Measurements from ENCODE around the gene HOMER1. TPM values are rescaled to one million over a fixed set of nuclear protein-coding genes. Genes with fewer than 3 reads are reported as not detected.

HOMER1 gene
- total and polyA plus RNA-seq, 9 of the 15 experiments (the other 6 are each of a cell fraction or from before 2014, with no cell fraction given), result 6.3 to 39.9 (median 9.9) TPM

- POLR2A ChIA-PET, result interaction anchor here (0.6 to 1.3 kb wide), 2 partner anchors 14 to 466 kb away, joined by 4 read pairs; no protein-coding TSS in a partner anchor
- peak; percentile 25 for TF ChIP-seq FOS (IDR thresholded peaks at IDR 0.05; ENCODE audit: extremely low read depth, insufficient read length)
- TF ChIP-seq MECOM (CRISPR knock-in tag; IDR thresholded peaks at IDR 0.05), result no peak
- peak in 1 of 2 experiments; percentile 89; a peak in 2 of 4 replicates for TF ChIP-seq ZNF318 (IDR thresholded peaks at IDR 0.05; ENCODE audit: borderline replicate concordance in 1 of 2, low read depth in 1 of 2)
- TF ChIP-seq MAFF (IDR thresholded peaks at IDR 0.05; ENCODE audit: low read length), result peak; percentile 72; the same call in 1 of the 2 replicates
- peak; percentile 67 for TF ChIP-seq USF2 (CRISPR knock-in tag; IDR thresholded peaks at IDR 0.05)
- TF ChIP-seq BHLHE40 (IDR thresholded peaks at IDR 0.05; ENCODE audit: low read length), result peak; percentile 94
- peak; percentile 89 for TF ChIP-seq JUND (IDR thresholded peaks at IDR 0.05; ENCODE audit: borderline replicate concordance, low read depth, low read length)
- peak; percentile 81; the same call in 2 of the 3 replicates for TF ChIP-seq JUND (tag; IDR thresholded peaks at IDR 0.05; ENCODE audit: borderline replicate concordance, low read depth, low read length)
- TF ChIP-seq FOXK2 (conservative IDR thresholded peaks at IDR 0.05 in 1 of 2, IDR thresholded peaks at IDR 0.05 in 1 of 2; ENCODE audit: low read depth in 2 of 2), result peak; percentile 80
- peak; percentile 90 for TF ChIP-seq JUN (IDR thresholded peaks at IDR 0.05; ENCODE audit: borderline replicate concordance, low read depth, low read length)
- no peak for TF ChIP-seq JUN (CRISPR knock-in tag; IDR thresholded peaks at IDR 0.05; ENCODE audit: borderline replicate concordance)
- no peak for TF ChIP-seq SRSF3 (IDR thresholded peaks at IDR 0.05; ENCODE audit: insufficient read depth, low read length)
Measured at GRCh38 chr5:79346420-79346824, 167.5 kb downstream of the HOMER1 start.

More at GRCh38 chr5:79346420-79346824, 167.5 kb downstream of the HOMER1 start:
- Histone ChIP-seq H3K4me2 (ENCODE audit: insufficient read depth, low read length) (no peak overlapping the region), H3K27me3 (ENCODE audit: control insufficient read depth in 2 of 2, insufficient read depth in 2 of 2, low read length in 2 of 2) (no peaks in the 10 kb centered on the region; a peak in 2 of 5 replicates), H3K36me3 (ENCODE audit: control insufficient read depth, insufficient read depth, low read length) (no peaks in the 10 kb centered on the region), H3K4me3 (no peak overlapping the region), H3K79me2 (ENCODE audit: control insufficient read depth, insufficient read depth, low read length) (no peaks in the 10 kb centered on the region), H2AFZ (ENCODE audit: low read depth, low read length) (peak overlapping the region; percentile 61; the same call in 1 of the 2 replicates), H3K9me3 (replicated peaks; ENCODE audit: control insufficient read depth, insufficient read depth, low read depth, low read length) (no peaks in the 10 kb centered on the region), H3K27ac (ENCODE audit: extremely low read depth, low read depth, low read length) (no peak overlapping the region), H3K9me1 (ENCODE audit: control insufficient read depth, insufficient read depth, low read length) (no peaks in the 10 kb centered on the region), H4K20me1 (replicated peaks; ENCODE audit: control insufficient read depth, insufficient read depth, low read length) (no peaks in the 10 kb centered on the region), H3K4me1 (replicated peaks in 1 of 2; ENCODE audit: control insufficient read depth in 2 of 2, insufficient read depth in 2 of 2, low read length in 2 of 2) (peaks cover 0 to 8% of the 10 kb centered on the region in 2 experiments; a peak in 2 of 5 replicates), H3K9ac (ENCODE audit: insufficient read depth in 1 of 2, low read depth in 2 of 2, low read length in 2 of 2) (no peak overlapping the region)
- FAIRE-seq (peak; percentile 90), DNase-seq (ENCODE audit: extremely low read depth in 1 of 4, low spot score in 3 of 4) (peak; percentile 54 to 65 (median 60)), ATAC-seq (peak; percentile 93)
- intact Hi-C loops (cut with micrococcal nuclease), result loop anchor here (10.0 kb wide), 1 partner anchor 118 kb away; no protein-coding TSS in a partner anchor
- in situ Hi-C loops (cut with MboI), result no loop called here
- CTCF ChIA-PET (ENCODE audit: low intra/inter-chr PET ratio), result no interaction called here
- BruUV-seq (replicated peaks), result no TSS peak
- WGBS (ENCODE audit: insufficient coverage, low coverage, missing lambda C conversion rate), result 11% methylated on average over 6 of the region's 6 CpGs
